Tibial nerve (tissue), 3 donors: ENCODE measurements around the gene FAM149B1.

Experiments used
- POLR2A ChIP-seq, 2 donors: fragments of 450-650 bp; IDR thresholded peaks; one replicate each; pipeline ENCODE4 v1.6.1; 2017; ENCODE audit warnings: antibody characterized with exemption in 2 of 2, mild to moderate bottlenecking in 2 of 2, moderate library complexity in 2 of 2
- TF ChIP-seq, protein P1 (sequence below), 5 experiments: fragments of 200-600 bp in 3 of 5; fragments of 450-650 bp in 2 of 5; sonication (generic) in 3 of 5; IDR thresholded peaks; one replicate each; pipeline ENCODE4 v1.5.1; 2016 to 2019; ENCODE audit warnings: antibody characterized with exemption in 5 of 5, mild to moderate bottlenecking in 3 of 5, moderate library complexity in 2 of 5

DNA sequence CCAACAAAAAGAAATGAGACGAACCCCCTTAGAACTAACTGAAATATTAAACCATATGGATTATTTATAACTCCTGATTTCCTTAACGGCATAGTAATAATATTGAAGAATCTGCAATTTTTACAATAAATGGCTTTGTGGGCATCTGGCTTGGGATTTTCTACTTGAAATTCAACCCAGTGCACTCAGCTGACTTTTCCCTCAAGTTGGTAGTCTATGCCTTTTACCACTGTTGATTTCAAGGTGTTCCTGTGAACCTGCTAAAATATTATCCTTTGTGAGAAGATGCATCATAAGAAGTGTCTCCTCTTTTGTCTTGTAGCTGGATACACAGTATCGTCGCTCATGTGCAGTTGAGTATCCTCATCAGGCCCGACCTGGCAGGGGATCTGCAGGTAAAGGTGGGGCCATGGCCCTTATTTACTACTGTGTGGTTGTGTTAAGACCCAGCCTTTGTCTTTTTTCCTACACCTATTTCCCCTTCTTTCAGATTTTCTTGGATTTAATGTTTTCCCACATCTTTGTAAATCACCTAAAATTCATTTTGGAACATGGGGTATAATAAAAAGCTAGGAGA, 71.2 kb downstream of the FAM149B1 start:
- TF ChIP-seq POLR2A (IDR thresholded peaks at IDR 0.05): no peak
- TF ChIP-seq, protein P1, sequence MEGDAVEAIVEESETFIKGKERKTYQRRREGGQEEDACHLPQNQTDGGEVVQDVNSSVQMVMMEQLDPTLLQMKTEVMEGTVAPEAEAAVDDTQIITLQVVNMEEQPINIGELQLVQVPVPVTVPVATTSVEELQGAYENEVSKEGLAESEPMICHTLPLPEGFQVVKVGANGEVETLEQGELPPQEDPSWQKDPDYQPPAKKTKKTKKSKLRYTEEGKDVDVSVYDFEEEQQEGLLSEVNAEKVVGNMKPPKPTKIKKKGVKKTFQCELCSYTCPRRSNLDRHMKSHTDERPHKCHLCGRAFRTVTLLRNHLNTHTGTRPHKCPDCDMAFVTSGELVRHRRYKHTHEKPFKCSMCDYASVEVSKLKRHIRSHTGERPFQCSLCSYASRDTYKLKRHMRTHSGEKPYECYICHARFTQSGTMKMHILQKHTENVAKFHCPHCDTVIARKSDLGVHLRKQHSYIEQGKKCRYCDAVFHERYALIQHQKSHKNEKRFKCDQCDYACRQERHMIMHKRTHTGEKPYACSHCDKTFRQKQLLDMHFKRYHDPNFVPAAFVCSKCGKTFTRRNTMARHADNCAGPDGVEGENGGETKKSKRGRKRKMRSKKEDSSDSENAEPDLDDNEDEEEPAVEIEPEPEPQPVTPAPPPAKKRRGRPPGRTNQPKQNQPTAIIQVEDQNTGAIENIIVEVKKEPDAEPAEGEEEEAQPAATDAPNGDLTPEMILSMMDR (IDR thresholded peaks at IDR 0.05): no peak
